HepG2 (cell line): ENCODE results near the gene KANSL1L. TPM values are rescaled to one million over a fixed set of nuclear protein-coding genes. Genes with fewer than 3 reads are reported as not detected.

Experiments
- ATAC-seq: fragments of 200-7000 bp; cut with Tn5 transposase; 3 replicates; pipeline ENCODE4 v1.9.1; 2020; ENCODE audit warnings: mild to moderate bottlenecking, moderate library complexity
- BruUV-seq: library from RNA; stranded (reverse); fragments of 400-500 nt; replicated peaks from 2 replicates; lab custom pipeline; 2021; lab: Mats Ljungman, UMichigan
- CTCF ChIA-PET: fragments of 300-600 bp; formaldehyde crosslinking; extraction: SDS; loops from one replicate; lab custom pipeline; 2021; ENCODE audit warnings: low total read pairs, inconsistent platforms, low intra/inter-chr PET ratio; lab: Yijun Ruan, JAX
- POLR2A ChIA-PET: fragments of 350-600 bp; sonication (Branson Sonifier 250); formaldehyde crosslinking; loops from one replicate; lab custom pipeline; 2020; ENCODE audit warnings: antibody characterized with exemption, inconsistent platforms; lab: Yijun Ruan, JAX
- DNase-seq: peaks from one replicate; pipeline ENCODE4 v3.0.0-alpha.2; 2015; ENCODE audit warnings: low spot score
- FAIRE-seq: peaks from 3 replicates; lab custom pipeline; 2011; peaks lifted over from hg19 to GRCh38; lab: Jason Lieb, UNC
- H2AFZ ChIP-seq: one replicate; pipeline ENCODE4 v1.6.1; 2011; ENCODE audit warnings: low read length, inconsistent platforms
- H3K27ac ChIP-seq: fragments of 300-600 bp; 3 replicates; pipeline ENCODE4 v1.8.0; 2011; ENCODE audit warnings: mixed run types, mild to moderate bottlenecking, mixed read lengths, low read length, inconsistent platforms; ENCODE audit not compliant: insufficient read depth; ENCODE audit errors: extremely low read length
- H3K27me3 ChIP-seq, 2 experiments: fragments of 200-600 bp in 1 of 2; 2 replicates in 1 of 2; 3 replicates in 1 of 2; pipeline versions ENCODE4 v1.6.0 to v1.8.0; 2011; ENCODE audit warnings: low read length in 2 of 2, mild to moderate bottlenecking in 2 of 2, moderate library complexity in 2 of 2, inconsistent platforms in 1 of 2; ENCODE audit not compliant: insufficient read depth in 2 of 2, control insufficient read depth in 1 of 2
- H3K36me3 ChIP-seq, 2 experiments: fragments of 200-600 bp in 1 of 2; replicated peaks in 1 of 2; 2 replicates in 1 of 2; 3 replicates in 1 of 2; pipeline versions ENCODE4 v1.5.1 to v1.8.0; 2011; ENCODE audit warnings: low read length in 2 of 2, inconsistent platforms in 1 of 2; ENCODE audit not compliant: insufficient read depth in 2 of 2, control insufficient read depth in 1 of 2
- H3K4me1 ChIP-seq: 2 replicates; pipeline ENCODE4 v1.5.1; 2012; ENCODE audit warnings: low read length, inconsistent platforms; ENCODE audit not compliant: insufficient read depth
- H3K4me2 ChIP-seq: 2 replicates; pipeline ENCODE4 v1.6.0; 2011; ENCODE audit warnings: low read depth, low read length, inconsistent platforms
- H3K4me3 ChIP-seq, 3 experiments: fragments of 200-600 bp in 1 of 3; sonication (generic), shearing (Covaris generic) in 1 of 3; replicated peaks in 1 of 3; 2 replicates each; pipeline ENCODE4 v1.5.1; 2011 to 2016; ENCODE audit warnings: low read length in 3 of 3, inconsistent platforms in 2 of 3, low read depth in 2 of 3, mild to moderate bottlenecking in 2 of 3, control low read depth in 1 of 3, mixed read lengths in 1 of 3; ENCODE audit not compliant: insufficient read depth in 1 of 3
- H3K79me2 ChIP-seq: one replicate; pipeline ENCODE4 v1.6.1; 2011; ENCODE audit warnings: low read length, inconsistent platforms; ENCODE audit not compliant: insufficient read depth
- H3K9ac ChIP-seq: 2 replicates; pipeline ENCODE4 v1.6.0; 2011; ENCODE audit warnings: mild to moderate bottlenecking, low read depth, low read length, inconsistent platforms; ENCODE audit not compliant: insufficient read depth
- H3K9me3 ChIP-seq: 2 replicates; pipeline ENCODE4 v1.5.1; 2012; ENCODE audit warnings: mild to moderate bottlenecking, low read length
- H4K20me1 ChIP-seq: 2 replicates; pipeline ENCODE4 v1.6.0; 2011; ENCODE audit warnings: inconsistent platforms, mild to moderate bottlenecking, low read length, moderate library complexity; ENCODE audit not compliant: insufficient read depth
- EP300 ChIP-seq, 3 experiments: sonication (generic) in 1 of 3; formaldehyde crosslinking in 1 of 3; IDR thresholded peaks; 2 replicates each; pipeline versions ENCODE4 v1.5.1 to v1.6.1; 2011 to 2020; ENCODE audit warnings: low read depth in 2 of 3, low read length in 2 of 3, borderline replicate concordance in 1 of 3, improper control_type of control experiment in 1 of 3, mild to moderate bottlenecking in 1 of 3, missing genetic modification reagents in 1 of 3, moderate library complexity in 1 of 3
- FOXP4 ChIP-seq: sonication (generic); formaldehyde crosslinking; IDR thresholded peaks from 2 replicates; pipeline ENCODE4 v1.4.0; 2020; ENCODE audit warnings: missing genetic modification reagents
- GATAD2A ChIP-seq: IDR thresholded peaks from 2 replicates; pipeline ENCODE4 v1.6.1; 2016
- HNF1B ChIP-seq: sonication (generic); formaldehyde crosslinking; IDR thresholded peaks from 2 replicates; pipeline ENCODE4 v1.5.1; 2020; ENCODE audit warnings: mild to moderate bottlenecking, moderate library complexity, missing genetic modification reagents
- MED1 ChIP-seq: sonication (generic); formaldehyde crosslinking; IDR thresholded peaks from 2 replicates; pipeline ENCODE4 v1.4.0; 2020; ENCODE audit warnings: missing genetic modification reagents
- MED13 ChIP-seq: sonication (generic); formaldehyde crosslinking; IDR thresholded peaks from 2 replicates; pipeline ENCODE4 v1.5.0; 2020; ENCODE audit warnings: missing genetic modification reagents
- MXI1 ChIP-seq: IDR thresholded peaks from 3 replicates; pipeline ENCODE4 v1.6.1; 2012; ENCODE audit warnings: low read depth, low read length, inconsistent platforms, borderline replicate concordance
- NCOA5 ChIP-seq: sonication (generic); formaldehyde crosslinking; IDR thresholded peaks from 2 replicates; pipeline ENCODE4 v1.4.0; 2020; ENCODE audit warnings: missing genetic modification reagents
- PAX8 ChIP-seq: sonication (generic); formaldehyde crosslinking; IDR thresholded peaks from 2 replicates; pipeline ENCODE4 v1.8.0; 2022; ENCODE audit warnings: mild to moderate bottlenecking, missing genetic modification reagents, borderline replicate concordance
- PITX1 ChIP-seq: sonication (generic); formaldehyde crosslinking; IDR thresholded peaks from 2 replicates; pipeline ENCODE4 v1.5.1; 2020; ENCODE audit warnings: mild to moderate bottlenecking, missing genetic modification reagents
- RFX5 ChIP-seq: IDR thresholded peaks from 2 replicates; pipeline ENCODE4 v1.6.1; 2011; ENCODE audit warnings: low read depth, low read length, improper control_type of control experiment
- SRSF1 ChIP-seq: fragments of 200-400 bp; formaldehyde crosslinking; optimal IDR thresholded peaks from 2 replicates; pipeline ENCODE3; 2017; ENCODE audit warnings: mild to moderate bottlenecking, low read depth, low read length, moderate library complexity
- ZBTB3 ChIP-seq: sonication (generic); formaldehyde crosslinking; IDR thresholded peaks from 2 replicates; pipeline ENCODE4 v1.4.0; 2020; ENCODE audit warnings: low read depth, mild to moderate bottlenecking, moderate library complexity, missing genetic modification reagents, borderline replicate concordance
- ZNF510 ChIP-seq: sonication (generic); formaldehyde crosslinking; IDR thresholded peaks from 2 replicates; pipeline ENCODE4 v1.4.0; 2020; ENCODE audit warnings: low read depth, mild to moderate bottlenecking, missing genetic modification reagents
- WGBS: methylation state at CpG from one replicate; pipeline ENCODE4 v1.1.6; 2017; ENCODE audit warnings: low lambda C conversion rate; 5-methylcytosine and 5-hydroxymethylcytosine counted together
- in situ Hi-C: cut with HindIII; loops from 2 replicates; pipeline ENCODE4 v1.10.0; 2017; ENCODE audit warnings: low pct_unique_long_range_greater_than_20kb; ENCODE audit not compliant: extremely low pct_ligation_motif_present
- intact Hi-C: fragments of 100-400 bp; cut with micrococcal nuclease; formaldehyde crosslinking; loops from one replicate; pipeline ENCODE4 v1.10.0; 2022; ENCODE audit not compliant: unreplicated experiment
- polyA plus RNA-seq, 8 experiments: library from polyadenylated mRNA; depleted of rRNA in 3 of 8; stranded (reverse) in 7 of 8; unstranded in 1 of 8; fragments of >200 nt; fragmentation: Illumina TruSeq in 4 of 8; extraction: Trizol in 4 of 8; gene quantifications; 2 replicates each; pipeline versions ENCODE4 v1.2.1 to v1.2.3, GENCODE V29; 2011 to 2016; ENCODE audit warnings: low read depth in 4 of 8, missing spikeins in 1 of 8, mixed read lengths in 1 of 8; ENCODE audit not compliant: insufficient read depth in 1 of 8
- total RNA-seq, 5 experiments: library from RNA; depleted of rRNA; stranded (reverse); fragments of >200 nt; fragmentation: Illumina TruSeq; extraction: Trizol; gene quantifications; 2 replicates each; pipeline ENCODE4 v1.2.3, GENCODE V29; 2016; ENCODE audit warnings: low read depth in 1 of 5
- TF ChIP-seq, protein P1 (sequence below): sonication (generic); formaldehyde crosslinking; IDR thresholded peaks from 2 replicates; pipeline ENCODE4 v1.5.1; 2020; ENCODE audit warnings: missing genetic modification reagents, mild to moderate bottlenecking, borderline replicate concordance
- TF ChIP-seq, protein P2 (sequence below): sonication (generic); formaldehyde crosslinking; IDR thresholded peaks from 2 replicates; pipeline ENCODE4 v1.5.1; 2020; ENCODE audit warnings: mild to moderate bottlenecking, missing genetic modification reagents, moderate library complexity
- TF ChIP-seq, protein P3 (sequence below): sonication (generic); formaldehyde crosslinking; IDR thresholded peaks from 2 replicates; pipeline ENCODE4 v1.8.0; 2022; ENCODE audit warnings: missing genetic modification reagents, mild to moderate bottlenecking, borderline replicate concordance

Gene KANSL1L
- total and polyA plus RNA-seq, 2 of the 13 experiments (the other 11 are each of a cell fraction or from before 2014, with no cell fraction given): 5.4 to 10.3 TPM

- TF ChIP-seq ZBTB3 (CRISPR knock-in tag): no peak
- TF ChIP-seq SRSF1: no peak
- TF ChIP-seq HNF1B: no peak
- TF ChIP-seq ZNF510: no peak
- TF ChIP-seq, protein P1, sequence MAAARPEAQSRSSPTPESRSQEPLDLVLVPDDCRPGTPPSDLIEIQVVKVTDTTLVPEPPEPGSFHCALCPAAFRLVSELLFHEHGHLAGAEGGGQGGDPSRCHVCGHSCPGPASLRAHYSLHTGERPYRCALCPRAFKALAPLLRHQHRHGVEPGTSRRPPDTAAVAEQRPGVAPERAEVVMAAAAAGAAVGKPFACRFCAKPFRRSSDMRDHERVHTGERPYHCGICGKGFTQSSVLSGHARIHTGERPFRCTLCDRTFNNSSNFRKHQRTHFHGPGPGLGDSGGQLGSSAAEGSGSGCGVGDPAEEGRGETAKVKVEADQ (CRISPR knock-in tag): no peak
- TF ChIP-seq, all 625 proteins: peak for 0
Observed at GRCh38 chr2:209986415-209986814, 184.8 kb downstream of the KANSL1L start (continued).

- H3K4me1 ChIP-seq: no peaks in the 10 kb centered on the region
- no peaks in the 10 kb centered on the region for H3K27me3 ChIP-seq
- intact Hi-C loops (no loop called here), in situ Hi-C loops (no loop called here)
- no TSS peak for BruUV-seq
- WGBS: 0% methylated on average over 3 of the region's 3 CpGs
- H3K4me3 ChIP-seq: no peak overlapping the region
- H3K4me2 ChIP-seq: no peak overlapping the region
- no peaks in the 10 kb centered on the region for H3K79me2 ChIP-seq
- no peaks in the 10 kb centered on the region for H4K20me1 ChIP-seq
- CTCF ChIA-PET: no interaction called here
- FAIRE-seq: no peak
- POLR2A ChIA-PET: no interaction called here
- no peak for TF ChIP-seq MED1 (CRISPR knock-in tag)
- TF ChIP-seq GATAD2A (CRISPR knock-in tag): no peak
- TF ChIP-seq PITX1 (CRISPR knock-in tag): no peak
- TF ChIP-seq, protein P2, sequence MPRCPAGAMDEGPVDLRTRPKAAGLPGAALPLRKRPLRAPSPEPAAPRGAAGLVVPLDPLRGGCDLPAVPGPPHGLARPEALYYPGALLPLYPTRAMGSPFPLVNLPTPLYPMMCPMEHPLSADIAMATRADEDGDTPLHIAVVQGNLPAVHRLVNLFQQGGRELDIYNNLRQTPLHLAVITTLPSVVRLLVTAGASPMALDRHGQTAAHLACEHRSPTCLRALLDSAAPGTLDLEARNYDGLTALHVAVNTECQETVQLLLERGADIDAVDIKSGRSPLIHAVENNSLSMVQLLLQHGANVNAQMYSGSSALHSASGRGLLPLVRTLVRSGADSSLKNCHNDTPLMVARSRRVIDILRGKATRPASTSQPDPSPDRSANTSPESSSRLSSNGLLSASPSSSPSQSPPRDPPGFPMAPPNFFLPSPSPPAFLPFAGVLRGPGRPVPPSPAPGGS (CRISPR knock-in tag): no peak
- TF ChIP-seq PAX8 (CRISPR knock-in tag): no peak
- TF ChIP-seq NCOA5 (CRISPR knock-in tag): no peak
- TF ChIP-seq EP300 (IDR thresholded peaks at IDR 0.05; ENCODE audit: low read depth in 2 of 2, low read length in 2 of 2): no peak
- TF ChIP-seq EP300 (CRISPR knock-in tag; IDR thresholded peaks at IDR 0.05; ENCODE audit: borderline replicate concordance): no peak
- no peak for TF ChIP-seq MXI1
- TF ChIP-seq RFX5: no peak
- TF ChIP-seq, protein P3, sequence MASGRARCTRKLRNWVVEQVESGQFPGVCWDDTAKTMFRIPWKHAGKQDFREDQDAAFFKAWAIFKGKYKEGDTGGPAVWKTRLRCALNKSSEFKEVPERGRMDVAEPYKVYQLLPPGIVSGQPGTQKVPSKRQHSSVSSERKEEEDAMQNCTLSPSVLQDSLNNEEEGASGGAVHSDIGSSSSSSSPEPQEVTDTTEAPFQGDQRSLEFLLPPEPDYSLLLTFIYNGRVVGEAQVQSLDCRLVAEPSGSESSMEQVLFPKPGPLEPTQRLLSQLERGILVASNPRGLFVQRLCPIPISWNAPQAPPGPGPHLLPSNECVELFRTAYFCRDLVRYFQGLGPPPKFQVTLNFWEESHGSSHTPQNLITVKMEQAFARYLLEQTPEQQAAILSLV (CRISPR knock-in tag): no peak
- TF ChIP-seq FOXP4: no peak
- no peak for TF ChIP-seq MED13 (CRISPR knock-in tag)
- no peak overlapping the region for H3K9ac ChIP-seq
- DNase-seq: no peak
- no peaks in the 10 kb centered on the region for H3K36me3 ChIP-seq
- H2AFZ ChIP-seq: no peak overlapping the region
- H3K9me3 ChIP-seq: no peaks in the 10 kb centered on the region
- no peak for ATAC-seq
- no peak overlapping the region for H3K27ac ChIP-seq
Observed at GRCh38 chr2:209985874-209986273, 185.3 kb downstream of the KANSL1L start.
